UCSD-AML1 (cell line): ENCODE measurements around the gene CAMK2D.

Experiments
- DNase-seq: peaks from one replicate; lab custom pipeline; 2025; ENCODE audit not compliant: unreplicated experiment; lab: John Stamatoyannopoulos, UW

Gene CAMK2D

GRCh38 chr4:113405874-113406722 is 355.4 kb downstream of the CAMK2D start:
- no peak for DNase-seq

DNA sequence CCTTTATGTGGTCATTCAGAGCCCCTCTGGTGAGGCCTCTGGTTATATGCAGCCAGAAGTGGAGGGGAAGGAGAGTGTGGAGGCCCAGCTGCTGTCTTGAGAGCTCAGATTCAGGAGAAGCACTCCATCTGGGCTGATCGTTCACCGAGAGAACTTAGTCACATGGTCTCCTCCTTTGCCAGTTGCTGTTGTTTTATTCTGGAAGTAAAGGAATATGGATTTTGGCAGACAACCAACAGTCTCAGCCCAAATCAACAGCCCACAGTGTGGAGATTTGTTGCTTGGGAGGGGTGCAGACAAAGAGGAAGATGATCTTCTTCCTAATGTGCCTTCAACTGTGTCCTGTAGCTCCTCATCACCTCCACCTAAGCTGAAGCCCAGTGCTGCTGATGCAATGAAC is 356.7 kb downstream of the CAMK2D start:
- no peak for DNase-seq

- DNase-seq, result no peak
Observed at GRCh38 chr4:113404167-113404571, 357.4 kb downstream of the CAMK2D start.
